ENCODE data around the gene GLI2. TPM values are rescaled to one million over a fixed set of nuclear protein-coding genes. Genes with fewer than 3 reads are reported as not detected.

The GLI2 gene
- total and polyA plus RNA-seq, 9 of the 15 experiments (the other 6 are each of a cell fraction or from before 2014, with no cell fraction given), result 0.24 TPM; not detected in 8

GRCh38 chr2:120731175-120731574, 4.5 kb upstream of the GLI2 start:
- intact Hi-C loops (cut with micrococcal nuclease), result no loop called here
- peaks cover 10 to 32% of the 10 kb centered on the region in 2 experiments for H3K27me3 ChIP-seq (ENCODE audit: control insufficient read depth in 2 of 2, insufficient read depth in 2 of 2, low read length in 2 of 2)
- in situ Hi-C loops (cut with MboI), result no loop called here
- DNase-seq (ENCODE audit: extremely low read depth in 1 of 4, low spot score in 3 of 4), result no peak
- no peak overlapping the region for H3K4me3 ChIP-seq
- no peaks in the 10 kb centered on the region for H3K36me3 ChIP-seq (ENCODE audit: control insufficient read depth, insufficient read depth, low read length)
- peaks cover 0 to 7% of the 10 kb centered on the region in 2 experiments; a peak in 2 of 5 replicates for H3K4me1 ChIP-seq (replicated peaks in 1 of 2; ENCODE audit: control insufficient read depth in 2 of 2, insufficient read depth in 2 of 2, low read length in 2 of 2)
- H3K79me2 ChIP-seq (ENCODE audit: control insufficient read depth, insufficient read depth, low read length), result no peaks in the 10 kb centered on the region
- WGBS (ENCODE audit: insufficient coverage, low coverage, missing lambda C conversion rate), result 0% methylated on average over 4 of the region's 5 CpGs
- ATAC-seq, result no peak
- no peak overlapping the region for H3K27ac ChIP-seq (ENCODE audit: extremely low read depth, low read depth, low read length)
- no peaks in the 10 kb centered on the region for H3K9me1 ChIP-seq (ENCODE audit: control insufficient read depth, insufficient read depth, low read length)
- H2AFZ ChIP-seq (ENCODE audit: low read depth, low read length), result no peak overlapping the region
- no peak for FAIRE-seq
- no peaks in the 10 kb centered on the region for H4K20me1 ChIP-seq (replicated peaks; ENCODE audit: control insufficient read depth, insufficient read depth, low read length)
- H3K9me3 ChIP-seq (replicated peaks; ENCODE audit: control insufficient read depth, insufficient read depth, low read depth, low read length), result no peaks in the 10 kb centered on the region
- CTCF ChIA-PET (ENCODE audit: low intra/inter-chr PET ratio), result no interaction called here
- BruUV-seq (replicated peaks), result no TSS peak
- POLR2A ChIA-PET, result no interaction called here
- no peak overlapping the region for H3K9ac ChIP-seq (ENCODE audit: insufficient read depth in 1 of 2, low read depth in 2 of 2, low read length in 2 of 2)
- H3K4me2 ChIP-seq (ENCODE audit: insufficient read depth, low read length), result no peak overlapping the region
- TF ChIP-seq, protein P1, sequence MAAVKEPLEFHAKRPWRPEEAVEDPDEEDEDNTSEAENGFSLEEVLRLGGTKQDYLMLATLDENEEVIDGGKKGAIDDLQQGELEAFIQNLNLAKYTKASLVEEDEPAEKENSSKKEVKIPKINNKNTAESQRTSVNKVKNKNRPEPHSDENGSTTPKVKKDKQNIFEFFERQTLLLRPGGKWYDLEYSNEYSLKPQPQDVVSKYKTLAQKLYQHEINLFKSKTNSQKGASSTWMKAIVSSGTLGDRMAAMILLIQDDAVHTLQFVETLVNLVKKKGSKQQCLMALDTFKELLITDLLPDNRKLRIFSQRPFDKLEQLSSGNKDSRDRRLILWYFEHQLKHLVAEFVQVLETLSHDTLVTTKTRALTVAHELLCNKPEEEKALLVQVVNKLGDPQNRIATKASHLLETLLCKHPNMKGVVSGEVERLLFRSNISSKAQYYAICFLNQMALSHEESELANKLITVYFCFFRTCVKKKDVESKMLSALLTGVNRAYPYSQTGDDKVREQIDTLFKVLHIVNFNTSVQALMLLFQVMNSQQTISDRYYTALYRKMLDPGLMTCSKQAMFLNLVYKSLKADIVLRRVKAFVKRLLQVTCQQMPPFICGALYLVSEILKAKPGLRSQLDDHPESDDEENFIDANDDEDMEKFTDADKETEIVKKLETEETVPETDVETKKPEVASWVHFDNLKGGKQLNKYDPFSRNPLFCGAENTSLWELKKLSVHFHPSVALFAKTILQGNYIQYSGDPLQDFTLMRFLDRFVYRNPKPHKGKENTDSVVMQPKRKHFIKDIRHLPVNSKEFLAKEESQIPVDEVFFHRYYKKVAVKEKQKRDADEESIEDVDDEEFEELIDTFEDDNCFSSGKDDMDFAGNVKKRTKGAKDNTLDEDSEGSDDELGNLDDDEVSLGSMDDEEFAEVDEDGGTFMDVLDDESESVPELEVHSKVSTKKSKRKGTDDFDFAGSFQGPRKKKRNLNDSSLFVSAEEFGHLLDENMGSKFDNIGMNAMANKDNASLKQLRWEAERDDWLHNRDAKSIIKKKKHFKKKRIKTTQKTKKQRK (IDR thresholded peaks at IDR 0.05; ENCODE audit: borderline replicate concordance, low read depth, low read length), result no peak
- TF ChIP-seq ZNF224 (CRISPR knock-in tag; IDR thresholded peaks at IDR 0.05), result no peak
- no peak for TF ChIP-seq PRPF4 (IDR thresholded peaks at IDR 0.05; ENCODE audit: insufficient read depth, low read depth, low read length, poor library complexity, severe bottlenecking)
- no peak for TF ChIP-seq ZEB2 (IDR thresholded peaks at IDR 0.05)
- no peak for TF ChIP-seq ELF4 (CRISPR knock-in tag; IDR thresholded peaks at IDR 0.05)
- TF ChIP-seq, protein P2, sequence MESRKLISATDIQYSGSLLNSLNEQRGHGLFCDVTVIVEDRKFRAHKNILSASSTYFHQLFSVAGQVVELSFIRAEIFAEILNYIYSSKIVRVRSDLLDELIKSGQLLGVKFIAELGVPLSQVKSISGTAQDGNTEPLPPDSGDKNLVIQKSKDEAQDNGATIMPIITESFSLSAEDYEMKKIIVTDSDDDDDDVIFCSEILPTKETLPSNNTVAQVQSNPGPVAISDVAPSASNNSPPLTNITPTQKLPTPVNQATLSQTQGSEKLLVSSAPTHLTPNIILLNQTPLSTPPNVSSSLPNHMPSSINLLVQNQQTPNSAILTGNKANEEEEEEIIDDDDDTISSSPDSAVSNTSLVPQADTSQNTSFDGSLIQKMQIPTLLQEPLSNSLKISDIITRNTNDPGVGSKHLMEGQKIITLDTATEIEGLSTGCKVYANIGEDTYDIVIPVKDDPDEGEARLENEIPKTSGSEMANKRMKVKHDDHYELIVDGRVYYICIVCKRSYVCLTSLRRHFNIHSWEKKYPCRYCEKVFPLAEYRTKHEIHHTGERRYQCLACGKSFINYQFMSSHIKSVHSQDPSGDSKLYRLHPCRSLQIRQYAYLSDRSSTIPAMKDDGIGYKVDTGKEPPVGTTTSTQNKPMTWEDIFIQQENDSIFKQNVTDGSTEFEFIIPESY (CRISPR knock-in tag; IDR thresholded peaks at IDR 0.05), result no peak
- TF ChIP-seq TBL1XR1 (IDR thresholded peaks at IDR 0.05; ENCODE audit: low read length in 2 of 2), result no peak
- no peak for TF ChIP-seq NCOR1 (IDR thresholded peaks at IDR 0.05)
- TF ChIP-seq, protein P3, sequence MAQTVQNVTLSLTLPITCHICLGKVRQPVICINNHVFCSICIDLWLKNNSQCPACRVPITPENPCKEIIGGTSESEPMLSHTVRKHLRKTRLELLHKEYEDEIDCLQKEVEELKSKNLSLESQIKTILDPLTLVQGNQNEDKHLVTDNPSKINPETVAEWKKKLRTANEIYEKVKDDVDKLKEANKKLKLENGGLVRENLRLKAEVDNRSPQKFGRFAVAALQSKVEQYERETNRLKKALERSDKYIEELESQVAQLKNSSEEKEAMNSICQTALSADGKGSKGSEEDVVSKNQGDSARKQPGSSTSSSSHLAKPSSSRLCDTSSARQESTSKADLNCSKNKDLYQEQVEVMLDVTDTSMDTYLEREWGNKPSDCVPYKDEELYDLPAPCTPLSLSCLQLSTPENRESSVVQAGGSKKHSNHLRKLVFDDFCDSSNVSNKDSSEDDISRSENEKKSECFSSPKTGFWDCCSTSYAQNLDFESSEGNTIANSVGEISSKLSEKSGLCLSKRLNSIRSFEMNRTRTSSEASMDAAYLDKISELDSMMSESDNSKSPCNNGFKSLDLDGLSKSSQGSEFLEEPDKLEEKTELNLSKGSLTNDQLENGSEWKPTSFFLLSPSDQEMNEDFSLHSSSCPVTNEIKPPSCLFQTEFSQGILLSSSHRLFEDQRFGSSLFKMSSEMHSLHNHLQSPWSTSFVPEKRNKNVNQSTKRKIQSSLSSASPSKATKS (CRISPR knock-in tag; IDR thresholded peaks at IDR 0.05), result no peak
- TF ChIP-seq SIX5 (IDR thresholded peaks at IDR 0.05; ENCODE audit: borderline replicate concordance in 1 of 2, insufficient read depth in 1 of 2, low read depth in 1 of 2, low read length in 2 of 2), result no peak
- TF ChIP-seq MCM5 (IDR thresholded peaks at IDR 0.05; ENCODE audit: low read depth), result no peak
- TF ChIP-seq SMAD1 (IDR thresholded peaks at IDR 0.05; ENCODE audit: low read depth, low read length, partially characterized antibody), result no peak
- TF ChIP-seq ZNF277 (CRISPR knock-in tag; IDR thresholded peaks at IDR 0.05; ENCODE audit: borderline replicate concordance), result no peak

Measured in K562 (cell line).